Measurements from ENCODE around the gene JPH3. TPM values are rescaled to one million over a fixed set of nuclear protein-coding genes. Genes with fewer than 3 reads are reported as not detected.
"Not testable (repeated sequence)": the region's sequence is repeated elsewhere in the genome, so short reads cannot be mapped to it uniquely, and the experiment has no call there.

The JPH3 gene
- total and polyA plus RNA-seq, 2 experiments from 2014 or later = 8.0 to 39.3 TPM

DNA sequence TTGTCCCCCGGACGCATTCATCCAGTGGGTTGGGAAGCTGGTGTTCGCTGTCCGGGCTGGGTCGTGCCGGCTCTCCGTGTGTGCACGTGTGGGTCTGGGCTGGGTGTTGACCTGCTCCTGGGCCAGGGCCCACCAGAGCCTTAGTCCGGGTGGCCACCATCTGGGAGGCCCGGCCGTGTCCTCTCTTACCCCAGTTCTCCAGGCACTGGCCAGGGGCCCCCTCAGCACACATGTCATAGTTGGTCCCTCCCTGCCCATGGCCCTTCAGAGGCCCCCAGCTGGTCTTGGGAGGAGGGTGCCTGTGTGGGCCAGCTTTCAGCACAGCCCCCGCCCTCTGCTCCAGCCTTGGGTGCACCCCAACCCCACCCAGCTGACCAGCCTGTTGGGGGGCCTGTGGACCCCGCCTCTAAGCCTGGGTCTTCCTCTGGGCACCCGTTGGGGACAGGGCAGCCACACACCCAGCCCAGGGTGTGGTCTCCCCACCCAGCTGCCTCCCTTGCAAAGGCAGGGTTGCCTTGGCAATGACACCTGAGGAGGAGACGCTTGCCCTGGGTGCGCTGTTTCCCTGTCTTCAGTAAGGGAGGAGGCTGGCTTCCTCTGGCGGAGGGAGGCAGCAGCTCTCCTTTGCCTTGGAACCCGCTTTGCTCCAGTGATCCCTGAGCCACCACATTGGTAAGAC is 77.4 kb downstream of the JPH3 start:
- no peak for DNase-seq (ENCODE audit: low read depth in 1 of 2, low spot score in 1 of 2)
- Histone ChIP-seq H3K36me3 (no peaks in the 10 kb centered on the region), H3K4me1 (ENCODE audit: low read depth) (no peaks in the 10 kb centered on the region), H3K27me3 (no peaks in the 10 kb centered on the region), H3K4me3 (no peak overlapping the region), H3K27ac (no peak overlapping the region), H3K9me3 (ENCODE audit: low read depth) (no peaks in the 10 kb centered on the region)
- TF ChIP-seq, protein P1, sequence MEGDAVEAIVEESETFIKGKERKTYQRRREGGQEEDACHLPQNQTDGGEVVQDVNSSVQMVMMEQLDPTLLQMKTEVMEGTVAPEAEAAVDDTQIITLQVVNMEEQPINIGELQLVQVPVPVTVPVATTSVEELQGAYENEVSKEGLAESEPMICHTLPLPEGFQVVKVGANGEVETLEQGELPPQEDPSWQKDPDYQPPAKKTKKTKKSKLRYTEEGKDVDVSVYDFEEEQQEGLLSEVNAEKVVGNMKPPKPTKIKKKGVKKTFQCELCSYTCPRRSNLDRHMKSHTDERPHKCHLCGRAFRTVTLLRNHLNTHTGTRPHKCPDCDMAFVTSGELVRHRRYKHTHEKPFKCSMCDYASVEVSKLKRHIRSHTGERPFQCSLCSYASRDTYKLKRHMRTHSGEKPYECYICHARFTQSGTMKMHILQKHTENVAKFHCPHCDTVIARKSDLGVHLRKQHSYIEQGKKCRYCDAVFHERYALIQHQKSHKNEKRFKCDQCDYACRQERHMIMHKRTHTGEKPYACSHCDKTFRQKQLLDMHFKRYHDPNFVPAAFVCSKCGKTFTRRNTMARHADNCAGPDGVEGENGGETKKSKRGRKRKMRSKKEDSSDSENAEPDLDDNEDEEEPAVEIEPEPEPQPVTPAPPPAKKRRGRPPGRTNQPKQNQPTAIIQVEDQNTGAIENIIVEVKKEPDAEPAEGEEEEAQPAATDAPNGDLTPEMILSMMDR (IDR thresholded peaks at IDR 0.05; ENCODE audit: low read depth, low read length) = no peak

DNA sequence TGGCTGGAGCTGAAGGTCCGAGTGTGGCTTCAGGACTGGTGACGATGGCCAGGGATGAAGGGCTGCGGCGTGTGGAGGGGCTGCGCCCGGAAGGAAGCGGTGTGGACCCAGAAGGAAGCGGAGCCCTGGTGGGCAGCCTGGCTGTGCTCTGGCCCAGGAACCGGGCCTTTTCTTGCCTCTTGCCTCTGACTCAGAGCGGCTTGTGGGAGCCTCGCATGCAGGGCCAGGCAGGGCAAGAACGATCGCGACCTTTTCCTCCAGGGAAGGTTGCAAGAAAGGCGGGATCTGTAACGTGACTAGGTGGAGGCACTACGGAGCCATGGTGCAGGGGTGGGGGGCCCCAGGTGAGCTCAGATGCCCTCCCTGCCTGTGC is 78.0 kb downstream of the JPH3 start:
- no peak for DNase-seq (ENCODE audit: low read depth in 1 of 2, low spot score in 1 of 2)
- H3K9me3 ChIP-seq (ENCODE audit: low read depth) = no peaks in the 10 kb centered on the region
- no peaks in the 10 kb centered on the region for H3K4me1 ChIP-seq (ENCODE audit: low read depth)
- H3K4me3 ChIP-seq = no peak overlapping the region
- TF ChIP-seq, protein P1 (IDR thresholded peaks at IDR 0.05; ENCODE audit: low read depth, low read length) = no peak
- H3K27me3 ChIP-seq = no peaks in the 10 kb centered on the region
- no peak overlapping the region for H3K27ac ChIP-seq
- no peaks in the 10 kb centered on the region for H3K36me3 ChIP-seq

DNA sequence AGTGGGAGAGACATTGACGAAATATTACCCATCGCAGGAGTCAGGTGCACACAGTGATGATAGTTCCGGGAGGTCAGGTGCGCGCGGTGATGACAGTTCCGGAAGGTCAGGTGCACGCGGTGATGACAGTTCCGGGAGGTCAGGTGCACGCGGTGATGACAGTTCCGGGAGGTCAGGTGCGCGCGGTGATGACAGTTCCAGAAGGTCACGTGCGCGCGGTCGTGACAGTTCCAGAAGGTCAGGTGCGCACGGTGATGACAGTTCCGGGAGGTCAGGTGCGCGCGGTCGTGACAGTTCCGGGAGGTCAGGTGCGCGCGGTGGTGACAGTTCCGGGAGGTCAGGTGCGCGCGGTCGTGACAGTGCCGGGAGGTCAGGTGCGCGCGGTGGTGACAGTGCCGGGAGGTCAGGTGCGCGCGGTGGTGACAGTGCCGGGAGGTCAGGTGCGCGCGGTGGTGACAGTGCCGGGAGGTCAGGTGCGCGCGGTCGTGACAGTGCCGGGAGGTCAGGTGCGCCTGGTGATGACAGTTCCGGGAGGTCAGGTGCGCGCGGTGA is 78.8 kb downstream of the JPH3 start:
- H3K27me3 ChIP-seq; H3K4me3 ChIP-seq; H3K4me1 ChIP-seq (ENCODE audit: low read depth); H3K9me3 ChIP-seq (ENCODE audit: low read depth); H3K27ac ChIP-seq; H3K36me3 ChIP-seq; DNase-seq (ENCODE audit: low read depth in 1 of 2, low spot score in 1 of 2): not testable (repeated sequence)

DNA sequence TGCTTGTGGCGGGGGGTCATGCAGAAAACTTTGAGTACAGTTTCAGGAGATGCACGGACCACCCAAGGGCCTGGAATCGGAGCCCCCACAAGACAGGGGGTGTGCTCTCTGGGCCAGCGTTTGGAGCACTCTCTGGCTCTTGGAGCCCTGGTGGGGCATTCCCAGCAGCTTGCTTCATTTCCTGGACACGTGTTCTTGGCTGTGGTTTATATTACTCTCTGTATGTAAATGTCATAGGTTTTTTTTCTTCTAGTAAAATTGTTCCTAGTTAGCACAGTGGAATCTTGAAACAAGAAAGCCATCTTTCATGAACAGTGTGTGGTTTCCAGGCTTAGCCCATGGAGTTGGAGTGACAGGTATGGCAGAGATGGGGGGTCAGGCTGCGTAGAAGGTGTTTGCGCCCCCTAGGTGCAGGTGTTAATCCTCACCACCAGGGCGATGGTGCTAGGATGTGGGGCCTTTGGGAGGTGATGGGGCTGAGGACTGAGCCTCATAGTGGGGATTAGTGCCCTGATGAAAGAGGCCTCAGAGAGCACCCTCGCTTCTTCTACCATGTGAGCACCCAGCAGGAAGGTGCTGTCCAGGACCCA is 79.8 kb downstream of the JPH3 start:
- TF ChIP-seq, protein P1 (IDR thresholded peaks at IDR 0.05; ENCODE audit: low read depth, low read length) = peak; percentile 56
- Histone ChIP-seq H3K27ac (no peak overlapping the region), H3K9me3 (ENCODE audit: low read depth) (no peaks in the 10 kb centered on the region), H3K4me3 (no peak overlapping the region), H3K4me1 (ENCODE audit: low read depth) (no peaks in the 10 kb centered on the region), H3K36me3 (no peaks in the 10 kb centered on the region), H3K27me3 (no peaks in the 10 kb centered on the region)
- DNase-seq (ENCODE audit: low read depth in 1 of 2, low spot score in 1 of 2) = peak in 1 of 2 donors; percentile 78

DNA sequence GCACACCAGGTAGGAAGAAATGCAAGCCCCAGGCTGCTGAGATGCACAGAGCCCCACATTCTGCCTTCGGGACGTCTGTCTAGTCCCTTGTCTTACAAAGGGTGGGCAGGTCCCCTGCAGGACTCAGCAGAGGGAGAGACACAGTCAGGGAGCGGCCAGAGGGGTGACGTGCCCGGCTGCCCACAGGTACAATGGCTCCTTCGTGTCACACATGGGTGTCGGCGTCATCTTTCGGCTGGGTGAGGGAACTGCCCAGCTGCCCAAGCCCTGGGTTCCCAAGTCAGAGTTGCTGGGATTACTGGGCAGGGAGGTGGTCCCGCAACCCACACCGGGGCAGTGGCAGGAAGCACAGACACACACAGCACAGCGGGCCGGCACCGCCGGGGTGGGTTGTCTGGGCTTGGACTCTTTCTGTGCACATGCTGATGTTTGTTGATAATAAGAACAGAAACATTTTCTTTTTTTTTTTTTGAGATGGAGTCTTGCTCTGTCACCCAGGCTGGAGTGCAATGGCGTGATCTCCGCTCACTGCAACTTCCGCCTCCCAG is 80.6 kb downstream of the JPH3 start:
- H3K27ac ChIP-seq = no peak overlapping the region
- TF ChIP-seq, protein P1 (IDR thresholded peaks at IDR 0.05; ENCODE audit: low read depth, low read length) = no peak
- no peaks in the 10 kb centered on the region for H3K9me3 ChIP-seq (ENCODE audit: low read depth)
- no peaks in the 10 kb centered on the region for H3K27me3 ChIP-seq
- H3K4me3 ChIP-seq = no peak overlapping the region
- DNase-seq (ENCODE audit: low read depth in 1 of 2, low spot score in 1 of 2) = no peak
- no peaks in the 10 kb centered on the region for H3K4me1 ChIP-seq (ENCODE audit: low read depth)
- H3K36me3 ChIP-seq = no peaks in the 10 kb centered on the region

DNA sequence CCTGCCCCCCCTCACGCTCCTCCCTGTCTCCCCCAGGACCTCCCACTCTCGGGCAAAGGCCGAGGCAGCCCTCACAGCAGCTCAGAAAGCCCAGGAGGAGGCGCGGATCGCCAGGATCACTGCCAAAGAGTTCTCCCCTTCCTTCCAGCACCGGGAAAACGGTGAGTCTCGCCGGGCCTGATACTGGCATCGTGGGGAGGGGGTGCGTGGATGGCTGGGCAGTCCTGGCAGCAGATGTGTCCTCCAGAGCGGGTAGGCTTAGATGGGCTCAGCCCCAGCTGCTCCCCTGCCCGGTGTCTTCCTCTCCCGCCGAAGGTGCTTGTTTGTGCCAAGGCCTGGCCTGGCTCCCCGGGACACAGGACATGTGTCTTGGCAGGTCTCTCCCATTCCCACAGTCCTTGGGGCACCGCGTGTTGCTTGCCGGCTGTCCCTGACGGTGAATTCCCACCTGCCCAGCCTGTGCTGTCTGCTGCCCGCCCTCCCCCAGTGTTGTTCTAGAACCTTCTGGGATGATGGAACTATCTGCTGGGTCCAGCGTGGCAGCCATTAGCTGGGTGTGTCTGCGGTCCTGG is 81.9 kb downstream of the JPH3 start:
- H3K27me3 ChIP-seq = no peaks in the 10 kb centered on the region
- H3K27ac ChIP-seq = no peak overlapping the region
- no peak for DNase-seq (ENCODE audit: low read depth in 1 of 2, low spot score in 1 of 2)
- H3K36me3 ChIP-seq = no peaks in the 10 kb centered on the region
- TF ChIP-seq, protein P1 (IDR thresholded peaks at IDR 0.05; ENCODE audit: low read depth, low read length) = no peak
- no peak overlapping the region for H3K4me3 ChIP-seq
- H3K4me1 ChIP-seq (ENCODE audit: low read depth) = no peaks in the 10 kb centered on the region
- H3K9me3 ChIP-seq (ENCODE audit: low read depth) = no peaks in the 10 kb centered on the region
